ENCODE data around the gene SREK1IP1.

DNA sequence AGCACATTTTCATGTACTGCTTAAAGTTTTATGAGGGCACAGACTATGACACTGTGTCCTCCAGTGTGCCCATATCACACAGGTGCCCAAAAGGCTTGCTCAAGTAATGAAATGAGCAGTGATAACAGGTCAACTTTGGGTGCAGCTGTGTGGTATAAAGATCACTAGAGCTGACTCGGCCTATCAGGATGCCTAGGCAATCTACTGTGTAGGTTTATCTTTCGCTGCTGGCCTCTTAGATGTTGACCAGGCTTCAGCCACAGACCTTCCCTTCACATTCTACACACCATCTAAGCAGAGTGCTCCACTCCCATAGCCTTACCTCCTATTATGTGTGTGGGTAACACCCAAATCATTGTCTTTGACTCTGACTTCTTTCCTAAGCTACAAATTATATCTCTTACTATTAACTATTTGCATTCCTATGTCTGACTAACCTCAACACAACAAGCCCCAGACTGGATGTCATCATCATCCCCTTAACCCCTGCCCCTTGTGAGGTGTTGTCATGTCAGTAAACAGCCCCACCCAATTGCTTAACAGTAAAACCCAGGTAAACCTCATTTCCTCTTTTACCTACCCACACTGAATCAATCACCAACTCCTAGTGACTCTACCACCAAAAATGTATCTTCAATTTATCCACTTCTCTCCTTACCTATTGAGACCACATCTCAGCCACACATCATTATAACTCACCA, 2.5 kb downstream of the SREK1IP1 start:
- TF ChIP-seq POLR2A (IDR thresholded peaks at IDR 0.05) (no peak), POLR2AphosphoS5 (IDR thresholded peaks at IDR 0.05) (no peak)
- TF ChIP-seq, protein P1, sequence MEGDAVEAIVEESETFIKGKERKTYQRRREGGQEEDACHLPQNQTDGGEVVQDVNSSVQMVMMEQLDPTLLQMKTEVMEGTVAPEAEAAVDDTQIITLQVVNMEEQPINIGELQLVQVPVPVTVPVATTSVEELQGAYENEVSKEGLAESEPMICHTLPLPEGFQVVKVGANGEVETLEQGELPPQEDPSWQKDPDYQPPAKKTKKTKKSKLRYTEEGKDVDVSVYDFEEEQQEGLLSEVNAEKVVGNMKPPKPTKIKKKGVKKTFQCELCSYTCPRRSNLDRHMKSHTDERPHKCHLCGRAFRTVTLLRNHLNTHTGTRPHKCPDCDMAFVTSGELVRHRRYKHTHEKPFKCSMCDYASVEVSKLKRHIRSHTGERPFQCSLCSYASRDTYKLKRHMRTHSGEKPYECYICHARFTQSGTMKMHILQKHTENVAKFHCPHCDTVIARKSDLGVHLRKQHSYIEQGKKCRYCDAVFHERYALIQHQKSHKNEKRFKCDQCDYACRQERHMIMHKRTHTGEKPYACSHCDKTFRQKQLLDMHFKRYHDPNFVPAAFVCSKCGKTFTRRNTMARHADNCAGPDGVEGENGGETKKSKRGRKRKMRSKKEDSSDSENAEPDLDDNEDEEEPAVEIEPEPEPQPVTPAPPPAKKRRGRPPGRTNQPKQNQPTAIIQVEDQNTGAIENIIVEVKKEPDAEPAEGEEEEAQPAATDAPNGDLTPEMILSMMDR (IDR thresholded peaks at IDR 0.05) = no peak
